ENCODE data around the gene TEX264. TPM values are rescaled to one million over a fixed set of nuclear protein-coding genes. Genes with fewer than 3 reads are reported as not detected.

Gene TEX264
- polyA plus RNA-seq, 1 donor from 2014 or later = 35.4 TPM

DNA sequence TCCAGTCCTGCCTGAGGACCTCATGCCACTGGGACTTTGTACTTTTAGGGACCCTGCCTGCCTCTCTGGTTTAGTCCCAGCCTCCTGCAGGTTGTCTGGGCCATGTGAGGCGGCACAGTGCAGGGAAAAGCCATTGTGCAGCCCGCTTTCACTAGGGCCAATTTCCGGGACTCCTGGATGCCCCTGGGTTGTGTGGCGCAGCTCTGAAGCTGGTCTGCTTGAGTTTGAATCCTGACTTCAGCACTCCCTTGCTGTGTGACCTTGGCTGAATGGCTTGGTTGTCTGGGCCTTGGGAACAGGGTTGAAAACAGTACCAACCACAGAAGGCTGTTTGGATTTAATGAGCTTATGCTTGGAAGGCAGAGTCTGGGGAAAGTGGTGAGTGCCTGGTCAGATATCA lies 8.3 kb downstream of the TEX264 start:
- TF ChIP-seq, protein P1, sequence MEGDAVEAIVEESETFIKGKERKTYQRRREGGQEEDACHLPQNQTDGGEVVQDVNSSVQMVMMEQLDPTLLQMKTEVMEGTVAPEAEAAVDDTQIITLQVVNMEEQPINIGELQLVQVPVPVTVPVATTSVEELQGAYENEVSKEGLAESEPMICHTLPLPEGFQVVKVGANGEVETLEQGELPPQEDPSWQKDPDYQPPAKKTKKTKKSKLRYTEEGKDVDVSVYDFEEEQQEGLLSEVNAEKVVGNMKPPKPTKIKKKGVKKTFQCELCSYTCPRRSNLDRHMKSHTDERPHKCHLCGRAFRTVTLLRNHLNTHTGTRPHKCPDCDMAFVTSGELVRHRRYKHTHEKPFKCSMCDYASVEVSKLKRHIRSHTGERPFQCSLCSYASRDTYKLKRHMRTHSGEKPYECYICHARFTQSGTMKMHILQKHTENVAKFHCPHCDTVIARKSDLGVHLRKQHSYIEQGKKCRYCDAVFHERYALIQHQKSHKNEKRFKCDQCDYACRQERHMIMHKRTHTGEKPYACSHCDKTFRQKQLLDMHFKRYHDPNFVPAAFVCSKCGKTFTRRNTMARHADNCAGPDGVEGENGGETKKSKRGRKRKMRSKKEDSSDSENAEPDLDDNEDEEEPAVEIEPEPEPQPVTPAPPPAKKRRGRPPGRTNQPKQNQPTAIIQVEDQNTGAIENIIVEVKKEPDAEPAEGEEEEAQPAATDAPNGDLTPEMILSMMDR (IDR thresholded peaks at IDR 0.05; ENCODE audit: poor library complexity, severe bottlenecking) = no peak
- no peak overlapping the region for H3K9ac ChIP-seq (ENCODE audit: low read length)
- H3K9me3 ChIP-seq (ENCODE audit: low read length) = no peaks in the 10 kb centered on the region
- no peaks in the 10 kb centered on the region for H3F3A ChIP-seq (ENCODE audit: insufficient read depth, low read length, poor library complexity, severe bottlenecking)
- no peak overlapping the region for H2AFZ ChIP-seq (ENCODE audit: low read depth, low read length)
- H3K4me2 ChIP-seq (ENCODE audit: low read length) = no peak overlapping the region
- no peaks in the 10 kb centered on the region for H4K20me1 ChIP-seq (ENCODE audit: insufficient read depth)
- no peaks in the 10 kb centered on the region for H3K36me3 ChIP-seq (ENCODE audit: insufficient read depth, low read length)
- H3K9me2 ChIP-seq (ENCODE audit: insufficient read depth, low read length) = no peaks in the 10 kb centered on the region
- no peak overlapping the region for H3K4me3 ChIP-seq (ENCODE audit: low read length)
- H3K79me2 ChIP-seq (replicated peaks; ENCODE audit: insufficient read depth, low read length) = no peaks in the 10 kb centered on the region
- H3K27me3 ChIP-seq (ENCODE audit: insufficient read depth, low read depth, low read length) = no peaks in the 10 kb centered on the region
- no peak overlapping the region for H3K27ac ChIP-seq (ENCODE audit: low read length)

DNA sequence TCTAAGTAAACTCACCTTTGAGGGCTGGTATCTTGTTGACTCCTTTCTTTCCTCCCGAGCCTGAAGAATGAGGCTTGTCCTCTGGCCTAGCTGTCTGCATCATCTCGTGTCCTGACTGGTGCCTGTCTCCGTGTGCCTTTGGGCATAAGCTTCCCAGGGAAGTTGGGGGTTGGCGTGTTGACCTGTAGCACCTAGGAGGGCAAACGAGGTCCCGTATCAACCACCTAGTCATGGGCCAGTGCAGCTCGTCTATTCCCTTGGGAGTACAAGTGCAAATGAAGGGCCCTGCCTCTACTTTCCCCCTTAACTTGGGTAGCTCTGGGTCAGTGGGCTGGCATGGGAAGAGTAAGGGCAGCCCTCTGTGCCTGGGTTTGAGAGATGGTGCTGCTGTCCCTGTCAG lies 8.7 kb downstream of the TEX264 start:
- Histone ChIP-seq H2AFZ (ENCODE audit: low read depth, low read length) (no peak overlapping the region), H3K36me3 (ENCODE audit: insufficient read depth, low read length) (no peaks in the 10 kb centered on the region), H3K9me3 (ENCODE audit: low read length) (no peaks in the 10 kb centered on the region), H3K27ac (ENCODE audit: low read length) (no peak overlapping the region), H3K4me2 (ENCODE audit: low read length) (no peak overlapping the region), H3K79me2 (replicated peaks; ENCODE audit: insufficient read depth, low read length) (no peaks in the 10 kb centered on the region), H3K9me2 (ENCODE audit: insufficient read depth, low read length) (no peaks in the 10 kb centered on the region), H3K9ac (ENCODE audit: low read length) (no peak overlapping the region), H3K4me3 (ENCODE audit: low read length) (no peak overlapping the region), H3K27me3 (ENCODE audit: insufficient read depth, low read depth, low read length) (no peaks in the 10 kb centered on the region), H3F3A (ENCODE audit: insufficient read depth, low read length, poor library complexity, severe bottlenecking) (no peaks in the 10 kb centered on the region), H4K20me1 (ENCODE audit: insufficient read depth) (no peaks in the 10 kb centered on the region)
- no peak for TF ChIP-seq EZH2 (IDR thresholded peaks at IDR 0.05; ENCODE audit: borderline replicate concordance, insufficient read depth, low read length, poor library complexity, severe bottlenecking)
- TF ChIP-seq EP300 (conservative IDR thresholded peaks at IDR 0.05; ENCODE audit: poor library complexity, severe bottlenecking) = no peak
- no peak for TF ChIP-seq TAF1 (IDR thresholded peaks at IDR 0.05; ENCODE audit: low read depth)

DNA sequence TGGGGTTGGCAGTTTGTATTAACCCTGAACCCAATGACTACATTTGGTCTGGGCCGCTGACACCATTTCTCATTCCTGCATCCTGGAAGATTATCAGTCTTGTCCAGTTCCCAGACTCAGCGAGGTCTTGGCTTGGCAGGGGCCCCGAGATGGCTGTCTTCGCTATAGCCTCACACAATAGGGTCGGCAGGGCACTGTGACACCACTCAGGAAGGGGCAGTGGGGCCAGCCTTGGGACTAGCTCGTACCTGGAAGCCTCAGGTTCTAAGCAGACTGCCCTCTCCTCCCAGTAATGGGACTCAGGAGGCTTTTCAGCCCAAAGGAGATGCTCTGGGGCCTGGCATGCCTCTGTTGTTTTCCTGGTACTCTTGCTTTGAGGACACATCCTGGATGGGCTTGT lies 9.1 kb downstream of the TEX264 start:
- H3K27me3 ChIP-seq (ENCODE audit: insufficient read depth, low read depth, low read length) = no peaks in the 10 kb centered on the region
- H3K9me3 ChIP-seq (ENCODE audit: low read length) = no peaks in the 10 kb centered on the region
- no peaks in the 10 kb centered on the region for H3K9me2 ChIP-seq (ENCODE audit: insufficient read depth, low read length)
- no peak overlapping the region for H3K9ac ChIP-seq (ENCODE audit: low read length)
- no peak overlapping the region for H3K27ac ChIP-seq (ENCODE audit: low read length)
- H3K4me3 ChIP-seq (ENCODE audit: low read length) = no peak overlapping the region
- no peaks in the 10 kb centered on the region for H3F3A ChIP-seq (ENCODE audit: insufficient read depth, low read length, poor library complexity, severe bottlenecking)
- no peaks in the 10 kb centered on the region for H3K79me2 ChIP-seq (replicated peaks; ENCODE audit: insufficient read depth, low read length)
- H4K20me1 ChIP-seq (ENCODE audit: insufficient read depth) = no peaks in the 10 kb centered on the region
- TF ChIP-seq EZH2 (IDR thresholded peaks at IDR 0.05; ENCODE audit: borderline replicate concordance, insufficient read depth, low read length, poor library complexity, severe bottlenecking) = no peak
- no peak for TF ChIP-seq MXI1 (conservative IDR thresholded peaks at IDR 0.05; ENCODE audit: poor library complexity, severe bottlenecking)
- TF ChIP-seq, protein P1 (IDR thresholded peaks at IDR 0.05; ENCODE audit: poor library complexity, severe bottlenecking) = no peak
- TF ChIP-seq TAF1 (IDR thresholded peaks at IDR 0.05; ENCODE audit: low read depth) = no peak
- TF ChIP-seq, protein P2, sequence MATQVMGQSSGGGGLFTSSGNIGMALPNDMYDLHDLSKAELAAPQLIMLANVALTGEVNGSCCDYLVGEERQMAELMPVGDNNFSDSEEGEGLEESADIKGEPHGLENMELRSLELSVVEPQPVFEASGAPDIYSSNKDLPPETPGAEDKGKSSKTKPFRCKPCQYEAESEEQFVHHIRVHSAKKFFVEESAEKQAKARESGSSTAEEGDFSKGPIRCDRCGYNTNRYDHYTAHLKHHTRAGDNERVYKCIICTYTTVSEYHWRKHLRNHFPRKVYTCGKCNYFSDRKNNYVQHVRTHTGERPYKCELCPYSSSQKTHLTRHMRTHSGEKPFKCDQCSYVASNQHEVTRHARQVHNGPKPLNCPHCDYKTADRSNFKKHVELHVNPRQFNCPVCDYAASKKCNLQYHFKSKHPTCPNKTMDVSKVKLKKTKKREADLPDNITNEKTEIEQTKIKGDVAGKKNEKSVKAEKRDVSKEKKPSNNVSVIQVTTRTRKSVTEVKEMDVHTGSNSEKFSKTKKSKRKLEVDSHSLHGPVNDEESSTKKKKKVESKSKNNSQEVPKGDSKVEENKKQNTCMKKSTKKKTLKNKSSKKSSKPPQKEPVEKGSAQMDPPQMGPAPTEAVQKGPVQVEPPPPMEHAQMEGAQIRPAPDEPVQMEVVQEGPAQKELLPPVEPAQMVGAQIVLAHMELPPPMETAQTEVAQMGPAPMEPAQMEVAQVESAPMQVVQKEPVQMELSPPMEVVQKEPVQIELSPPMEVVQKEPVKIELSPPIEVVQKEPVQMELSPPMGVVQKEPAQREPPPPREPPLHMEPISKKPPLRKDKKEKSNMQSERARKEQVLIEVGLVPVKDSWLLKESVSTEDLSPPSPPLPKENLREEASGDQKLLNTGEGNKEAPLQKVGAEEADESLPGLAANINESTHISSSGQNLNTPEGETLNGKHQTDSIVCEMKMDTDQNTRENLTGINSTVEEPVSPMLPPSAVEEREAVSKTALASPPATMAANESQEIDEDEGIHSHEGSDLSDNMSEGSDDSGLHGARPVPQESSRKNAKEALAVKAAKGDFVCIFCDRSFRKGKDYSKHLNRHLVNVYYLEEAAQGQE (IDR thresholded peaks at IDR 0.05; ENCODE audit: borderline replicate concordance) = no peak
- no peak for TF ChIP-seq EP300 (conservative IDR thresholded peaks at IDR 0.05; ENCODE audit: poor library complexity, severe bottlenecking)
- TF ChIP-seq POLR2AphosphoS5 (IDR thresholded peaks at IDR 0.05) = no peak
- no peak for TF ChIP-seq RAD21 (conservative IDR thresholded peaks at IDR 0.05)
- TF ChIP-seq SMC3 (conservative IDR thresholded peaks at IDR 0.05; ENCODE audit: poor library complexity) = no peak
- H2AFZ ChIP-seq (ENCODE audit: low read depth, low read length) = no peak overlapping the region
- no peak overlapping the region for H3K4me2 ChIP-seq (ENCODE audit: low read length)
- H3K36me3 ChIP-seq (ENCODE audit: insufficient read depth, low read length) = no peaks in the 10 kb centered on the region
